HUES64 (cell line): ENCODE results near the gene CTSE.

Experiments
- H3K27ac ChIP-seq: 2 replicates; pipeline ENCODE4 v1.7.0; 2013; ENCODE audit warnings: low read depth, low read length, inconsistent platforms
- H3K27me3 ChIP-seq: 2 replicates; pipeline ENCODE4 v1.6.1; 2013; ENCODE audit warnings: mild to moderate bottlenecking, low read length; ENCODE audit not compliant: insufficient read depth
- H3K36me3 ChIP-seq: 2 replicates; pipeline ENCODE4 v1.6.1; 2013; ENCODE audit warnings: mild to moderate bottlenecking, low read length; ENCODE audit not compliant: insufficient read depth
- H3K4me1 ChIP-seq: 2 replicates; pipeline ENCODE4 v1.6.1; 2013; ENCODE audit warnings: mild to moderate bottlenecking, low read length, moderate library complexity; ENCODE audit not compliant: insufficient read depth
- H3K4me3 ChIP-seq: 2 replicates; pipeline ENCODE4 v1.5.1; 2013; ENCODE audit warnings: mild to moderate bottlenecking, low read length, moderate library complexity
- H3K9ac ChIP-seq: 2 replicates; pipeline ENCODE4 v1.6.1; 2013; ENCODE audit warnings: mild to moderate bottlenecking, low read depth, low read length
- H3K9me3 ChIP-seq: 2 replicates; pipeline ENCODE4 v1.6.1; 2013; ENCODE audit warnings: low read depth, low read length; ENCODE audit not compliant: insufficient read depth
- WGBS: fragments of 150-250, 120-280 bp; methylation state at CpG from one replicate; pipeline ENCODE4 v1.1.7; 2013; ENCODE audit warnings: missing lambda C conversion rate; 5-methylcytosine and 5-hydroxymethylcytosine counted together

Gene CTSE

DNA sequence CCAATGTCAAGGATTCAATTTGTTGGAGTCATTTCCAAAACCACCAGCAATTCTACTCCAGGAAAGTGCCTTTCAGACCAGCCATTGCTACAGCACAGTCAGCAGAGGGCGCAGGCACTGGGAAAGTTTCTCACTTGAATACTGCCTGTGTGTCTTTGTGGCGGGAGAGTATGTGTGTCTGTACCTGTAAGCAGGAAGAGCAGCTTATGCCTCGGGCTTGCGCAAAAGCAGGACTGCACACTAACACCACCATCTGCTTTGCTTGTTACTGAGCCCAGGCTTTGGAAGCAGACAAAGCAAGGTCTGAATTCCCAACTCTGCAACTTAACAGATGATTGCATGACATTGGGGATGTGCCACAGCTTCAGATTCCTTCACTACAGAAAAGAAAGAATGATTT is 7.0 kb upstream of the CTSE start:
- Histone ChIP-seq H3K27ac (no peak overlapping the region), H3K27me3 (0 out of 2 replicates have a peak, but pooled peaks cover 2% of the 10 kb centered on the region), H3K4me1 (no peaks in the 10 kb centered on the region), H3K9ac (no peak overlapping the region), H3K9me3 (no peaks in the 10 kb centered on the region), H3K36me3 (no peaks in the 10 kb centered on the region), H3K4me3 (no peak overlapping the region)
- WGBS: 24% methylated on average over 4 of the region's 4 CpGs

DNA sequence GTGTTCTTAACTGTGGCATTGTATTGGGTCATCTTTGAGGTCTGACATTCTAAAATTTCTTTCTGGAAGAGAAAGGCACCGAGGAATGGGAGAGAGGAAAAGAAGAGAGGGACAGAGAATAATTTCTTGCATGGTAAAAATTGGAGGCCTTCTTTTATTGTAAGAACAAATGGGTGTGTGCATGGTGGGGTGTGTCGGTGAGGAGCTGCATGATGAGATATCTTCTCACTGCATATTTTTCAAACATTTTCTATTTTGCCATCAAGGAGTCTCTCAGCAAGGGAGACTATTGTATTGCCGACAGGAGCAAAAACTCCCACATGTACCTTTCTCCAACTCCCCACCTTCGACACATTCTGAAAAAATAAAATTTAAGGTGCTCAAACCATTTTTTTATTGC is 6.5 kb upstream of the CTSE start:
- no peak overlapping the region for H3K27ac ChIP-seq
- H3K4me1 ChIP-seq: no peaks in the 10 kb centered on the region
- H3K27me3 ChIP-seq: no peaks in the 10 kb centered on the region
- no peak overlapping the region for H3K9ac ChIP-seq
- no peak overlapping the region for H3K4me3 ChIP-seq
- no peaks in the 10 kb centered on the region for H3K9me3 ChIP-seq
- WGBS: 74% methylated on average over 3 of the region's 4 CpGs
- H3K36me3 ChIP-seq: no peaks in the 10 kb centered on the region

DNA sequence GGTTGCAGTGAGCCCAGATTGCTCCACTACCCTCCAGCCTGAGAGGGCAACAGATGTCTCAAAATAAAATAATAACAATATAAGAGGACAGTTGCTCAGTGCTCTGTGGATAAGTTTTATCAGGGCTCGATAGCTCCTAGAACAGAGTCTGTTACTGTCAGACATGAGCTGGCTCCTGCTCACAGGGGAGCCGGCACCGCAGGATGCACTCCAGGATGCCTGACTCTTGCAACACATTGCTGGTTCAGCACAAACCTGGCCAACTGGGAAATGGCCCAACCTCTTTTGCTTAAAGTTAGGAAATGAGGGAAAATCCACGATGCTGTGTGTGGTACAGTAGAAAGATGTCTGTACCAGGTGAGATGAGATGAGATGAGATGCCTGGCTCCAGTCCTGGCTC is 5.8 kb upstream of the CTSE start:
- no peaks in the 10 kb centered on the region for H3K4me1 ChIP-seq
- H3K27ac ChIP-seq: no peak overlapping the region
- no peaks in the 10 kb centered on the region for H3K36me3 ChIP-seq
- WGBS: 92% methylated on average over 4 of the region's 4 CpGs
- H3K9ac ChIP-seq: no peak overlapping the region
- H3K9me3 ChIP-seq: no peaks in the 10 kb centered on the region
- H3K4me3 ChIP-seq: no peak overlapping the region
- H3K27me3 ChIP-seq: no peaks in the 10 kb centered on the region

DNA sequence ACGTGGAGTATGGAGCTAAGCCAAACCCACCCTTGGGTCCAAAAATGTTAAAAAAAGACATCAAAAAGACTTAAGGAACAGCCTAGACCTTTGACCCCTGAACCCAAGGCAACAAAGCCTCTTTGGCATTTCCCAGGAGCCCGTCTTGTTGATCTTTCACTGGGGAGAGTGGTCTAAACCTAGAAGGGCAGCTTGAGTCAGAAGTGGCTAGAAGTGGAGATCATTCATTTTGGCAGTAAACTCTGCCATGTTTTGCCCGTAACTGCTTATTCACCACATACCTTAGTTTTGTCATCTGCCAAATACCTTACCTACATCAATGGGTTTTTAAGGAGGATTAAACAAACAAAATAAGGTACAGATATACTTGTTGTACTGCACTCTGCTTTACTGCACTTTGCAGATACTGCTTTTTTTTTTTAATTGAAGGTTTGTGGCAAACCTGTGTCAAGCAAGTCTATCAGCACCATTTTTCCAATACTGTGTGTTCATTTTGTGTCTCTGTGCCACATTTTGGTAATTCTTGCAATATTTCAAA is 1.7 kb upstream of the CTSE start:
- Histone ChIP-seq H3K27me3 (no peaks in the 10 kb centered on the region), H3K27ac (no peak overlapping the region), H3K4me1 (no peaks in the 10 kb centered on the region), H3K36me3 (no peaks in the 10 kb centered on the region), H3K9ac (no peak overlapping the region), H3K9me3 (no peaks in the 10 kb centered on the region), H3K4me3 (no peak overlapping the region)
- WGBS: 92% methylated on average over 2 of the region's 3 CpGs

DNA sequence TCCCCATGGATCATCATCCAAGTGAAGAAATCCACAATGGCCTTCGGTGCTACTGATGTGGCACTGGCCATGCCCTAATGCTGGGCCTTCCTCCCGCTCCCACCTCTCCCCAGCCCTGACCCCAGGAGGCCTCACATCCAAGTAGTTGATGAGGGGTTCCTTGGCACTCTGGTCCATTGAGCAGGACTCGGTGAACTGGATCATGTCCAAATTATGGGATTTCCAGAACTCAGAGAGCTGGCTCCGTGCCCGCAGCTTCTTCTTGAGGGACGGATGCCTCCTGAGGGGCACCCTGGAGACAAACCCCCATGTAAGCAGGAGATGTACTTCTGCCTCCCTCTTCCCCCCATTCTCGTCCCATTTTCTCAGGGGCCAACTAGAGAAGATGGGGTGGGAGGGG is 929 bp downstream of the CTSE start:
- no peak overlapping the region for H3K9ac ChIP-seq
- peaks cover 3% of the 10 kb centered on the region; the same call in 1 of the 2 replicates for H3K9me3 ChIP-seq
- no peak overlapping the region for H3K27ac ChIP-seq
- no peaks in the 10 kb centered on the region for H3K27me3 ChIP-seq
- H3K36me3 ChIP-seq: no peaks in the 10 kb centered on the region
- 94% methylated on average over 6 of the region's 7 CpGs for whole genome bisulfite sequencing
- no peaks in the 10 kb centered on the region for H3K4me1 ChIP-seq
- H3K4me3 ChIP-seq: no peak overlapping the region

DNA sequence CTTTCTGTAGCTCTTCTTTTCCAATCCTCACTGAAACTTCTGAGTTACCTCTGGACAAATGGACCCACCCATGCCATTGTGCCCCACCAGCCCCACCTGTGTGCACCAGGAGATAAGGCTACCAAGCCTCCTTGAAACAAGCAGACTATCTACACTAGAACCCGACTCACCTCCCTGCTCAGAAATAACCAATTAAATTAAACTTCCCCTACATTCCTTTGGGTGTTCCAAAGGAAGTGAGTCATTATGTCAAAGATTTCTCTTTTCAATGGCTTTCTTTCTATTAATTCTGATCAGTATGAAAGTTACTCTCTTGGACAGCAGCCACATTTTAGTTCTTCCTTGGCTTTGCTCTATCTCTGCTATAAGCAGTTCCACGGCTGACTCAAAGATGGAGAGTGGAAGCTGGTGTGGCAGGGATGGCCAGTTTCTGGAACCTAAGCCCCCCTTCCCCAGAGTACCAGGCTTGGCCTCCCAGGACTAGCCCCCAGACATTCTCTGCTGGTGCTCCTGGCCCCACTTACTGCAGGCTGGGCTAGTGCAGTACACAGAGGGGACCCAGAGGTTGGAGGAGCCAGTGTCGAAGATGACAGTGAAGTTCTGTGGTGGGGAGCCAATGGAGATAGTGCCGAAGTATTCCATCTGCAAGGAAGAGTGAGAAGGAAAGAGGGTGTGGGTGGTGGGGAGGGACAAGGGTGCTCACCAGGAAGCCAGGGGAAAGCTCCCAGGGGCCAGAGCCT is 1.9 kb downstream of the CTSE start:
- 95% methylated on average over 4 of the region's 4 CpGs for WGBS
- no peaks in the 10 kb centered on the region for H3K4me1 ChIP-seq
- H3K27me3 ChIP-seq: no peaks in the 10 kb centered on the region
- no peak overlapping the region for H3K27ac ChIP-seq
- no peak overlapping the region for H3K9ac ChIP-seq
- H3K36me3 ChIP-seq: no peaks in the 10 kb centered on the region
- H3K9me3 ChIP-seq: peaks cover 3% of the 10 kb centered on the region; the same call in 1 of the 2 replicates
- H3K4me3 ChIP-seq: no peak overlapping the region

DNA sequence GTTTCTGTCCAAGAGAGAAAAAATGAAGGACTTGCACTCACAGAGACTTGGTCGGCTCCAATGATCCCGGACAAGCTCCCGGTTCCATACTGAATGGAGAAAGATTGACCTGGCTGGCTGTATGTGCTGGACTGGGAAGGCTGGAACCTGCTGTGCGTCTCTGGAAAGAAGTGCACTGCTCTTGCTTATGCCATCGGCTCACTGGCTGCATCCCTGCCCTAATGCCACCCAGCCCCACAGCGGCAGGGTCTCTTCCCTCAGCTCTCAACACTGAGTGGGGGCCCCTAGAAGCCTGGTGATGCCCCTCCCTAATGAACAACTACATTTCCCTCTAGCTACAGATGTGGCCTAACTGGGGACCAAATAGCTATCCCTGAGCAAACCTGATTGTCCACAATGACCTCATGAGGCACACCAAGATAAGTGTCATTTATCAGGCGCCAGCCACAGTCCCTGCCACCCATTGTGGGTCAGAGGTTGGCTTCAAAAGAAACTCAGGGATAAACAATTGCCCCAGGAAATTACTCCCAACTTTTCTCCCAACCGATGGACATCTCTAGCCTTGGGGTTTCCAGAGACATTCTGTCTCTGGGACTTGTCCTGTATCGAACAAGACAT is 2.6 kb downstream of the CTSE start:
- Histone ChIP-seq H3K4me3 (no peak overlapping the region), H3K9me3 (peaks cover 3% of the 10 kb centered on the region; the same call in 1 of the 2 replicates), H3K4me1 (no peaks in the 10 kb centered on the region), H3K27me3 (no peaks in the 10 kb centered on the region), H3K27ac (no peak overlapping the region), H3K9ac (no peak overlapping the region), H3K36me3 (no peaks in the 10 kb centered on the region)
- WGBS: 86% methylated on average over 9 of the region's 9 CpGs

DNA sequence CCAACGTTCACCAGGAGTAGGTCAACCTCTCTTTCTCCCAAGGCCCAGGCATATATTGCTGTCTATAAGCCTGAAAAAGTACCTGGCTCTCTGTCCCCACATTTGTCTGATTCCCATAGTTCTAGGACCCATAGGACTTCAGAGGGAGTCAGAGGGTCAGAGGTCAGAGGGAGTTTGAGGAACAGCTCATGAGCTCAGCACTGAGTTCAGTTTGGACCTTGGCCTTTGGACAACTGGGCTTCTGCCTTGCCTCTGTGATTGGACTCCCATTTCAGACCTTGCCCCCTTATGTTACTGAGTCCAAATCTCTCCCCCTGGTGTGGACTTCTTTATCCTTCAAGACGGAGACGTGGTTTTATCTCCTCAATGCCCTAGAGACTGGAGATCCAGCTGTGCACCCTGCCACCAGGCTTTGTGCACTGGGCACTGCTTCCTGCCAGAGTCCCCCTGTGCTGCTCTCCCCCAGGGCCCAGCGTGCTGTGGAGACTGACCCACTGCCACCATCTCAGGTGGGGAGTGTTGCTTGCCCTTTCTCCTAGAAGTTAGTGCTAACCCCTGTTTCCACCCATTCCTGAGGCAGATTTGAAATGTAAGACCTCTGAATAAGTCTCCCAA is 3.2 kb downstream of the CTSE start:
- 93% methylated on average over 4 of the region's 4 CpGs for whole genome bisulfite sequencing
- no peaks in the 10 kb centered on the region for H3K27me3 ChIP-seq

DNA sequence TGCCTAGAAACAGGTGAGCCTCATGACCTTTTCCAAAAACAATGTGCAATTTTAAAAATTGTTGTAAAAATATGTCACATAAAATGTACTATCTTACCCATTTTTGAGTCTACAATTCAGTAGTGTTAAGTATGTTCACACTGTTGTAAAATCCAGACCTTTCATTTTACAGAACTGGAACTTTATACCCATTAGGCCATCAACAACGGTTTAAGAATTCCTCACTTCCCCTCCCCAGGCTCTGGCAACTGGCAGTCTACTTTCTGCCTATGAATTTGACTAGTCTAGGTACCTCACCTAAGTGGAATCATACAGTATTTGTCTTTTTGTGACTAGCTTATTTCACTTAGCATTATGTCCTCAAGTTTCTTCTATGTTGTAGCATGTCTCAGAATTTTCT is 8.6 kb downstream of the CTSE start:
- Histone ChIP-seq H3K9me3 (peaks cover 3% of the 10 kb centered on the region; the same call in 1 of the 2 replicates), H3K27ac (no peak overlapping the region), H3K4me1 (no peaks in the 10 kb centered on the region), H3K36me3 (no peaks in the 10 kb centered on the region), H3K9ac (no peak overlapping the region), H3K27me3 (no peaks in the 10 kb centered on the region), H3K4me3 (no peak overlapping the region)
- WGBS: 79% methylated on average over 1 of the region's 1 CpG

More for the DNA sequence above, 3.2 kb downstream of the CTSE start:
- Histone ChIP-seq H3K27ac (no peak overlapping the region), H3K9ac (no peak overlapping the region), H3K36me3 (no peaks in the 10 kb centered on the region), H3K4me1 (no peaks in the 10 kb centered on the region), H3K4me3 (no peak overlapping the region), H3K9me3 (peaks cover 3% of the 10 kb centered on the region; the same call in 1 of the 2 replicates)

DNA sequence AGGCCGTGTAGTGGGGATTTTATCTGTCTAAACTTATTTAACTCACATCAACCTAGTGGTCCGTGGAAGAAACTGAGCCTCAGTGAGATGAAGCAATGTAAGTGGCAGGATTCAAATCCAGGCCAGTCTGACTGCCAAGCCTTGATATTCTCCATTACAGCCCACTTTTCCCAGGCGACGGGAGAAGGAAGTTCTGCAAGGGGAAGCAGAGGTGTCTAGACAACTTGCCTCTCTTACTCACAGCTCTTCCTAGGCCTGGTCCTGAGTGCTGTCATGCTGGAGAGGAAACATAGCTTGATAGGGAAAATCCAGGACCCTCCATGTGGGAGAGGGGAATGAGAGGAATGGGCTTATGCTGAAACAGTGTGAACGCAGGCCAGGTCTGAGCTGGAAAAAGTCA is 9.1 kb downstream of the CTSE start:
- Histone ChIP-seq H3K4me1 (no peaks in the 10 kb centered on the region), H3K36me3 (no peaks in the 10 kb centered on the region), H3K27ac (no peak overlapping the region), H3K9me3 (peaks cover 3% of the 10 kb centered on the region; the same call in 1 of the 2 replicates), H3K9ac (no peak overlapping the region), H3K27me3 (no peaks in the 10 kb centered on the region), H3K4me3 (no peak overlapping the region)
- 95% methylated on average over 4 of the region's 5 CpGs for WGBS
